ENCODE measurements around the gene HDAC4.

HDAC4 gene

GRCh38 chr2:239412905-239413603, 12.2 kb upstream of the HDAC4 start:
- no peak overlapping the region for H2BK120ac ChIP-seq (ENCODE audit: insufficient read depth, low read length, poor library complexity)
- H3K23ac ChIP-seq (ENCODE audit: low read length) = no peak overlapping the region
- no peak overlapping the region for H3K4me3 ChIP-seq (ENCODE audit: low read depth, low read length)
- H3K14ac ChIP-seq (ENCODE audit: low read length) = no peak overlapping the region
- no peak overlapping the region for H3K18ac ChIP-seq (ENCODE audit: low read length)
- H3K9me3 ChIP-seq (ENCODE audit: insufficient read depth, low read depth, low read length) = peaks cover 7% of the 10 kb centered on the region
- no CpG with 5 or more reads among the region's 11 CpGs for WGBS (ENCODE audit: extremely low coverage, insufficient coverage, insufficient read length)
- H3K9ac ChIP-seq (ENCODE audit: low read length) = no peak overlapping the region
- H4K12ac ChIP-seq (ENCODE audit: low read depth, low read length) = no peak overlapping the region
- H2AFZ ChIP-seq (ENCODE audit: insufficient read depth, low read length, poor library complexity) = no peak overlapping the region
- DNase-seq = no peak
- no peak overlapping the region for H2AK5ac ChIP-seq (ENCODE audit: low read length)
- no peaks in the 10 kb centered on the region for H3K36me3 ChIP-seq (ENCODE audit: control insufficient read depth in 1 of 2, insufficient read depth in 2 of 2, low read length in 2 of 2)
- H3K4ac ChIP-seq (ENCODE audit: low read depth, low read length) = no peak overlapping the region
- H3K27ac ChIP-seq (ENCODE audit: low read depth, low read length) = no peak overlapping the region
- no peak overlapping the region for H3K4me2 ChIP-seq (ENCODE audit: low read length)
- H4K91ac ChIP-seq (ENCODE audit: low read depth, low read length) = no peak overlapping the region
- H4K8ac ChIP-seq (ENCODE audit: low read depth, low read length) = no peak overlapping the region
- H2BK12ac ChIP-seq (ENCODE audit: low read length) = no peak overlapping the region
- no peaks in the 10 kb centered on the region for H3K4me1 ChIP-seq (ENCODE audit: control insufficient read depth in 1 of 2, insufficient read depth in 2 of 2, low read length in 2 of 2)
- no peaks in the 10 kb centered on the region for H3K27me3 ChIP-seq (ENCODE audit: insufficient read depth, low read length)
- no peak overlapping the region for H2BK5ac ChIP-seq (ENCODE audit: low read depth, low read length, poor library complexity)
- H3K79me2 ChIP-seq (ENCODE audit: control insufficient read depth, insufficient read depth, low read length, poor library complexity) = no peaks in the 10 kb centered on the region
- no peaks in the 10 kb centered on the region for H3K79me1 ChIP-seq (ENCODE audit: low read length)

GRCh38 chr2:239411549-239412319, 10.9 kb upstream of the HDAC4 start:
- H3K4me3 ChIP-seq (ENCODE audit: low read depth, low read length) = no peak overlapping the region
- no peak overlapping the region for H2AFZ ChIP-seq (ENCODE audit: insufficient read depth, low read length, poor library complexity)
- no peak overlapping the region for H3K9ac ChIP-seq (ENCODE audit: low read length)
- no peak overlapping the region for H4K8ac ChIP-seq (ENCODE audit: low read depth, low read length)
- H3K18ac ChIP-seq (ENCODE audit: low read length) = no peak overlapping the region
- no peak overlapping the region for H4K91ac ChIP-seq (ENCODE audit: low read depth, low read length)
- H3K4me1 ChIP-seq (ENCODE audit: control insufficient read depth in 1 of 2, insufficient read depth in 2 of 2, low read length in 2 of 2) = no peaks in the 10 kb centered on the region
- H3K4me2 ChIP-seq (ENCODE audit: low read length) = no peak overlapping the region
- no peaks in the 10 kb centered on the region for H3K27me3 ChIP-seq (ENCODE audit: insufficient read depth, low read length)
- no peak overlapping the region for H3K4ac ChIP-seq (ENCODE audit: low read depth, low read length)
- H2BK5ac ChIP-seq (ENCODE audit: low read depth, low read length, poor library complexity) = no peak overlapping the region
- H3K36me3 ChIP-seq (ENCODE audit: control insufficient read depth in 1 of 2, insufficient read depth in 2 of 2, low read length in 2 of 2) = no peaks in the 10 kb centered on the region
- no peaks in the 10 kb centered on the region for H3K79me1 ChIP-seq (ENCODE audit: low read length)
- no peak overlapping the region for H2BK12ac ChIP-seq (ENCODE audit: low read length)
- H2BK120ac ChIP-seq (ENCODE audit: insufficient read depth, low read length, poor library complexity) = no peak overlapping the region
- no peak overlapping the region for H4K12ac ChIP-seq (ENCODE audit: low read depth, low read length)
- no peak overlapping the region for H3K14ac ChIP-seq (ENCODE audit: low read length)
- no peak overlapping the region for H3K23ac ChIP-seq (ENCODE audit: low read length)
- no peak overlapping the region for H2AK5ac ChIP-seq (ENCODE audit: low read length)
- H3K27ac ChIP-seq (ENCODE audit: low read depth, low read length) = no peak overlapping the region
- peaks cover 7% of the 10 kb centered on the region for H3K9me3 ChIP-seq (ENCODE audit: insufficient read depth, low read depth, low read length)
- H3K79me2 ChIP-seq (ENCODE audit: control insufficient read depth, insufficient read depth, low read length, poor library complexity) = no peaks in the 10 kb centered on the region
- no peak for DNase-seq
- WGBS (ENCODE audit: extremely low coverage, insufficient coverage, insufficient read length) = no CpG with 5 or more reads among the region's 8 CpGs

GRCh38 chr2:239411117-239411516, 10.3 kb upstream of the HDAC4 start:
- no CpG with 5 or more reads among the region's 5 CpGs for WGBS (ENCODE audit: extremely low coverage, insufficient coverage, insufficient read length)
- DNase-seq = no peak
- H3K36me3 ChIP-seq (ENCODE audit: control insufficient read depth in 1 of 2, insufficient read depth in 2 of 2, low read length in 2 of 2) = no peaks in the 10 kb centered on the region
- H3K79me2 ChIP-seq (ENCODE audit: control insufficient read depth, insufficient read depth, low read length, poor library complexity) = no peaks in the 10 kb centered on the region
- no peak overlapping the region for H3K4me2 ChIP-seq (ENCODE audit: low read length)
- H2BK120ac ChIP-seq (ENCODE audit: insufficient read depth, low read length, poor library complexity) = no peak overlapping the region
- H3K4ac ChIP-seq (ENCODE audit: low read depth, low read length) = no peak overlapping the region
- H4K12ac ChIP-seq (ENCODE audit: low read depth, low read length) = no peak overlapping the region
- no peak overlapping the region for H3K14ac ChIP-seq (ENCODE audit: low read length)
- no peak overlapping the region for H2BK12ac ChIP-seq (ENCODE audit: low read length)
- H3K27ac ChIP-seq (ENCODE audit: low read depth, low read length) = no peak overlapping the region
- H4K8ac ChIP-seq (ENCODE audit: low read depth, low read length) = no peak overlapping the region
- no peaks in the 10 kb centered on the region for H3K4me1 ChIP-seq (ENCODE audit: control insufficient read depth in 1 of 2, insufficient read depth in 2 of 2, low read length in 2 of 2)
- no peak overlapping the region for H2AK5ac ChIP-seq (ENCODE audit: low read length)
- H2AFZ ChIP-seq (ENCODE audit: insufficient read depth, low read length, poor library complexity) = no peak overlapping the region
- no peak overlapping the region for H3K18ac ChIP-seq (ENCODE audit: low read length)
- peaks cover 7% of the 10 kb centered on the region for H3K9me3 ChIP-seq (ENCODE audit: insufficient read depth, low read depth, low read length)
- H4K91ac ChIP-seq (ENCODE audit: low read depth, low read length) = no peak overlapping the region
- no peak overlapping the region for H3K9ac ChIP-seq (ENCODE audit: low read length)
- H3K27me3 ChIP-seq (ENCODE audit: insufficient read depth, low read length) = no peaks in the 10 kb centered on the region
- no peak overlapping the region for H3K4me3 ChIP-seq (ENCODE audit: low read depth, low read length)
- H2BK5ac ChIP-seq (ENCODE audit: low read depth, low read length, poor library complexity) = no peak overlapping the region
- no peaks in the 10 kb centered on the region for H3K79me1 ChIP-seq (ENCODE audit: low read length)
- no peak overlapping the region for H3K23ac ChIP-seq (ENCODE audit: low read length)

- no peaks in the 10 kb centered on the region for H3K27me3 ChIP-seq (ENCODE audit: insufficient read depth, low read length)
- no peak overlapping the region for H3K18ac ChIP-seq (ENCODE audit: low read length)
- H3K4me3 ChIP-seq (ENCODE audit: low read depth, low read length) = no peak overlapping the region
- H2AK5ac ChIP-seq (ENCODE audit: low read length) = no peak overlapping the region
- no peaks in the 10 kb centered on the region for H3K79me1 ChIP-seq (ENCODE audit: low read length)
- H3K36me3 ChIP-seq (ENCODE audit: control insufficient read depth in 1 of 2, insufficient read depth in 2 of 2, low read length in 2 of 2) = no peaks in the 10 kb centered on the region
- H3K23ac ChIP-seq (ENCODE audit: low read length) = no peak overlapping the region
- H3K9ac ChIP-seq (ENCODE audit: low read length) = no peak overlapping the region
- no peak overlapping the region for H3K4ac ChIP-seq (ENCODE audit: low read depth, low read length)
- no peak overlapping the region for H2AFZ ChIP-seq (ENCODE audit: insufficient read depth, low read length, poor library complexity)
- no peak overlapping the region for H2BK12ac ChIP-seq (ENCODE audit: low read length)
- no peak for DNase-seq
- H4K8ac ChIP-seq (ENCODE audit: low read depth, low read length) = no peak overlapping the region
- H3K27ac ChIP-seq (ENCODE audit: low read depth, low read length) = no peak overlapping the region
- H3K14ac ChIP-seq (ENCODE audit: low read length) = no peak overlapping the region
- H2BK120ac ChIP-seq (ENCODE audit: insufficient read depth, low read length, poor library complexity) = no peak overlapping the region
- H4K12ac ChIP-seq (ENCODE audit: low read depth, low read length) = no peak overlapping the region
- peaks cover 7% of the 10 kb centered on the region for H3K9me3 ChIP-seq (ENCODE audit: insufficient read depth, low read depth, low read length)
- H2BK5ac ChIP-seq (ENCODE audit: low read depth, low read length, poor library complexity) = no peak overlapping the region
- no CpG with 5 or more reads among the region's 6 CpGs for WGBS (ENCODE audit: extremely low coverage, insufficient coverage, insufficient read length)
- no peaks in the 10 kb centered on the region for H3K79me2 ChIP-seq (ENCODE audit: control insufficient read depth, insufficient read depth, low read length, poor library complexity)
- no peaks in the 10 kb centered on the region for H3K4me1 ChIP-seq (ENCODE audit: control insufficient read depth in 1 of 2, insufficient read depth in 2 of 2, low read length in 2 of 2)
- H4K91ac ChIP-seq (ENCODE audit: low read depth, low read length) = no peak overlapping the region
- no peak overlapping the region for H3K4me2 ChIP-seq (ENCODE audit: low read length)
Observed at GRCh38 chr2:239409976-239410375, 9.2 kb upstream of the HDAC4 start.
